ENCODE data around the gene ATP5MC2. TPM values are rescaled to one million over a fixed set of nuclear protein-coding genes. Genes with fewer than 3 reads are reported as not detected.

ATP5MC2 gene
- total and polyA plus RNA-seq, 9 of the 15 experiments (the other 6 are each of a cell fraction or from before 2014, with no cell fraction given), result 314 to 1,208 (median 468) TPM

GRCh38 chr12:53700567-53700966, 24.7 kb upstream of the ATP5MC2 start (continued):
- TF ChIP-seq CTCF (IDR thresholded peaks at IDR 0.05 in 2 of 3, conservative IDR thresholded peaks at IDR 0.05 in 1 of 3; ENCODE audit: insufficient read depth in 2 of 3, low read depth in 1 of 3, low read length in 3 of 3) (no peak), ATF6 (CRISPR knock-in tag; IDR thresholded peaks at IDR 0.05) (no peak), STAT5A (IDR thresholded peaks at IDR 0.05; ENCODE audit: borderline replicate concordance, low read length) (no peak), RERE (CRISPR knock-in tag; IDR thresholded peaks at IDR 0.05; ENCODE audit: borderline replicate concordance) (no peak), HES1 (IDR thresholded peaks at IDR 0.05; ENCODE audit: low read depth) (no peak), ZFPM2 (CRISPR knock-in tag; IDR thresholded peaks at IDR 0.05) (no peak), BCOR (IDR thresholded peaks at IDR 0.05) (no peak), TBP (optimal IDR thresholded peaks at IDR 0.05; ENCODE audit: low read depth, low read length) (no peak), ZNF311 (CRISPR knock-in tag; IDR thresholded peaks at IDR 0.05) (no peak), FOXM1 (IDR thresholded peaks at IDR 0.05; ENCODE audit: low read depth) (no peak), FOXM1 (CRISPR knock-in tag; IDR thresholded peaks at IDR 0.05; ENCODE audit: low read depth) (no peak), CCNT2 (IDR thresholded peaks at IDR 0.05; ENCODE audit: borderline replicate concordance, extremely low read depth, insufficient read length, low read depth, low read length) (no peak)

Measured in K562 (cell line).